Gastroesophageal sphincter (tissue), 4 donors: ENCODE measurements around the gene BMERB1. TPM values are rescaled to one million over a fixed set of nuclear protein-coding genes. Genes with fewer than 3 reads are reported as not detected.
A peak's percentile ranks its signal among the peaks of the same experiment; 100 is the strongest.
"Not testable (repeated sequence)": the region's sequence is repeated elsewhere in the genome, so short reads cannot be mapped to it uniquely, and the experiment has no call there.

Source experiments
- ATAC-seq: fragments of 150-250 bp; one replicate; pipeline ENCODE4 v1.9.1; 2016; ENCODE audit warnings: mild to moderate bottlenecking, moderate library complexity
- H3K27ac ChIP-seq, 4 donors: fragments of 200-600 bp; sonication (generic) in 3 of 4; 1 replicate in 3 of 4; 2 replicates in 1 of 4; pipeline ENCODE4 v1.5.1; 2016 to 2019
- H3K27me3 ChIP-seq: fragments of 200-600 bp; sonication (generic); one replicate; pipeline ENCODE4 v1.5.1; 2019
- H3K36me3 ChIP-seq, 2 donors: fragments of 200-600 bp; sonication (generic); one replicate each; pipeline ENCODE4 v1.5.1; 2019; ENCODE audit warnings: control low read depth in 1 of 2
- H3K4me1 ChIP-seq, 3 donors: fragments of 200-600 bp; sonication (generic); 1 replicate in 2 of 3; 2 replicates in 1 of 3; pipeline ENCODE4 v1.5.1; 2016 to 2019; ENCODE audit warnings: control low read depth in 2 of 3
- H3K4me3 ChIP-seq, 2 donors: fragments of 200-600 bp; sonication (generic); one replicate each; pipeline ENCODE4 v1.5.1; 2019; ENCODE audit warnings: mild to moderate bottlenecking in 1 of 2, moderate library complexity in 1 of 2
- H3K9me3 ChIP-seq, 3 donors: fragments of 200-600 bp; sonication (generic); one replicate each; pipeline ENCODE4 v1.5.1; 2017 to 2019; ENCODE audit warnings: control low read depth in 2 of 3
- EP300 ChIP-seq: sonication (generic); formaldehyde crosslinking; IDR thresholded peaks from one replicate; pipeline ENCODE4 v1.6.1; 2017; ENCODE audit warnings: antibody characterized with exemption, mild to moderate bottlenecking
- POLR2A ChIP-seq, 2 donors: fragments of 450-650 bp; IDR thresholded peaks; one replicate each; pipeline ENCODE4 v1.6.1; 2017; ENCODE audit warnings: antibody characterized with exemption in 2 of 2, mild to moderate bottlenecking in 2 of 2, moderate library complexity in 1 of 2
- POLR2AphosphoS5 ChIP-seq: sonication (generic); formaldehyde crosslinking; IDR thresholded peaks from one replicate; pipeline ENCODE4 v1.6.1; 2017; ENCODE audit warnings: antibody characterized with exemption
- WGBS, 2 donors: methylation state at CpG; one replicate each; pipeline ENCODE4 v1.1.5; 2018; ENCODE audit warnings: low coverage in 1 of 2; 5-methylcytosine and 5-hydroxymethylcytosine counted together
- total RNA-seq, 4 donors: library from RNA; depleted of rRNA; stranded (reverse); fragments of >200 nt; gene quantifications; one replicate each; pipeline ENCODE4 v1.1.0, GENCODE V29; 2016
- TF ChIP-seq, protein P1 (sequence below), 4 experiments: fragments of 200-600 bp in 2 of 4; fragments of 450-650 bp in 2 of 4; sonication (generic) in 1 of 4; IDR thresholded peaks; one replicate each; pipeline ENCODE4 v1.5.1; 2017 to 2019; ENCODE audit warnings: antibody characterized with exemption in 4 of 4, mild to moderate bottlenecking in 2 of 4, moderate library complexity in 2 of 4

Gene BMERB1
- total RNA-seq, 4 donors from 2014 or later = 84.5 to 135 (median 101) TPM

GRCh38 chr16:15542734-15543347 lies 108.5 kb downstream of the BMERB1 start:
- H3K36me3 ChIP-seq = no peaks in the 10 kb centered on the region
- peaks cover 0 to 9% (median 0%) of the 10 kb centered on the region in 3 donors for H3K9me3 ChIP-seq
- ATAC-seq = no peak
- WGBS, 2 donors = 90 to 100% methylated on average over 1 to 3 of the region's 6 CpGs
- no peaks in the 10 kb centered on the region for H3K27me3 ChIP-seq
- H3K4me3 ChIP-seq = no peak overlapping the region
- H3K27ac ChIP-seq = no peak overlapping the region
- no peak for TF ChIP-seq POLR2A (IDR thresholded peaks at IDR 0.05)
- TF ChIP-seq POLR2AphosphoS5 = no peak
- TF ChIP-seq, protein P1, sequence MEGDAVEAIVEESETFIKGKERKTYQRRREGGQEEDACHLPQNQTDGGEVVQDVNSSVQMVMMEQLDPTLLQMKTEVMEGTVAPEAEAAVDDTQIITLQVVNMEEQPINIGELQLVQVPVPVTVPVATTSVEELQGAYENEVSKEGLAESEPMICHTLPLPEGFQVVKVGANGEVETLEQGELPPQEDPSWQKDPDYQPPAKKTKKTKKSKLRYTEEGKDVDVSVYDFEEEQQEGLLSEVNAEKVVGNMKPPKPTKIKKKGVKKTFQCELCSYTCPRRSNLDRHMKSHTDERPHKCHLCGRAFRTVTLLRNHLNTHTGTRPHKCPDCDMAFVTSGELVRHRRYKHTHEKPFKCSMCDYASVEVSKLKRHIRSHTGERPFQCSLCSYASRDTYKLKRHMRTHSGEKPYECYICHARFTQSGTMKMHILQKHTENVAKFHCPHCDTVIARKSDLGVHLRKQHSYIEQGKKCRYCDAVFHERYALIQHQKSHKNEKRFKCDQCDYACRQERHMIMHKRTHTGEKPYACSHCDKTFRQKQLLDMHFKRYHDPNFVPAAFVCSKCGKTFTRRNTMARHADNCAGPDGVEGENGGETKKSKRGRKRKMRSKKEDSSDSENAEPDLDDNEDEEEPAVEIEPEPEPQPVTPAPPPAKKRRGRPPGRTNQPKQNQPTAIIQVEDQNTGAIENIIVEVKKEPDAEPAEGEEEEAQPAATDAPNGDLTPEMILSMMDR (IDR thresholded peaks at IDR 0.05) = no peak
- no peak for TF ChIP-seq EP300
- peaks cover 0 to 20% (median 0%) of the 10 kb centered on the region in 3 donors for H3K4me1 ChIP-seq

- Histone ChIP-seq H3K36me3 (no peaks in the 10 kb centered on the region), H3K4me1 (peaks cover 0 to 20% (median 0%) of the 10 kb centered on the region in 3 donors), H3K4me3 (no peak overlapping the region), H3K27me3 (no peaks in the 10 kb centered on the region), H3K27ac (peak overlapping the region in 2 of 4 donors; percentile 38 to 61), H3K9me3 (peaks cover 0 to 9% (median 0%) of the 10 kb centered on the region in 3 donors)
- WGBS, 2 donors = 54 to 58% methylated on average over 5 of the region's 5 CpGs
- no peak for ATAC-seq
- TF ChIP-seq POLR2A (IDR thresholded peaks at IDR 0.05) = no peak
Observed at GRCh38 chr16:15544405-15544804, 110.0 kb downstream of the BMERB1 start.

GRCh38 chr16:15545544-15545943 lies 111.2 kb downstream of the BMERB1 start:
- Histone ChIP-seq H3K4me3 (no peak overlapping the region), H3K9me3 (peaks cover 0 to 9% (median 0%) of the 10 kb centered on the region in 3 donors), H3K4me1 (peaks cover 0 to 27% (median 2%) of the 10 kb centered on the region in 3 donors), H3K36me3 (no peaks in the 10 kb centered on the region), H3K27ac (no peak overlapping the region), H3K27me3 (no peaks in the 10 kb centered on the region)
- WGBS, 2 donors = 100% methylated on average over 2 of the region's 2 CpGs
- TF ChIP-seq EP300 = no peak
- TF ChIP-seq, protein P1 (IDR thresholded peaks at IDR 0.05) = no peak
- no peak for ATAC-seq

- H3K9me3 ChIP-seq, H3K27ac ChIP-seq, H3K27me3 ChIP-seq, H3K36me3 ChIP-seq, ATAC-seq, H3K4me3 ChIP-seq: not testable (repeated sequence)
- WGBS, 2 donors = 100% methylated on average over 1 to 9 of the region's 13 CpGs
- H3K4me1 ChIP-seq = peaks cover 0 to 36% (median 4%) of the 10 kb centered on the region in 3 donors
Observed at GRCh38 chr16:15547072-15547767, 112.8 kb downstream of the BMERB1 start.

DNA sequence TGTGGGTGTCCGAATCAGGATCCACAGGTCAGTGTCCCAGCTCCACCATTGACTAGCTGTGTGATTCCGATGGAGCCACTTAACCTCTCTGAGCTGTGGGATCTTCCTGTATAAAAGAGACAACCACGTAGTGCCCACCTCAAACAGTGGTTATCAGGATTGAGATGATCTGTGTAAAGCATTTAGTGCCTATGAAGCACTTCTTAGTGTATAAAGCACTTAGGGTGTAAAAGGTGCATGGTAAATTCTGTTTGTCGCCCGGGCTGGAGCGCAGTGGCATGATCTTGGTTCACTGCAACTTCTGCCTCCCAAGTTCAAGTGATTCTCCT lies 113.3 kb downstream of the BMERB1 start:
- TF ChIP-seq POLR2AphosphoS5 = no peak
- no peak for TF ChIP-seq POLR2A (IDR thresholded peaks at IDR 0.05)
- TF ChIP-seq EP300 = no peak
- TF ChIP-seq, protein P1 (IDR thresholded peaks at IDR 0.05) = no peak
- no peak for ATAC-seq
- Histone ChIP-seq H3K4me3 (no peak overlapping the region), H3K9me3 (peaks cover 0 to 6% (median 0%) of the 10 kb centered on the region in 3 donors), H3K27me3 (no peaks in the 10 kb centered on the region), H3K36me3 (no peaks in the 10 kb centered on the region), H3K4me1 (peaks cover 0 to 38% (median 4%) of the 10 kb centered on the region in 3 donors), H3K27ac (no peak overlapping the region)
- WGBS, 2 donors = 97% methylated on average over 4 of the region's 6 CpGs; no CpG with 5 or more reads in 1 of the 2 donors

DNA sequence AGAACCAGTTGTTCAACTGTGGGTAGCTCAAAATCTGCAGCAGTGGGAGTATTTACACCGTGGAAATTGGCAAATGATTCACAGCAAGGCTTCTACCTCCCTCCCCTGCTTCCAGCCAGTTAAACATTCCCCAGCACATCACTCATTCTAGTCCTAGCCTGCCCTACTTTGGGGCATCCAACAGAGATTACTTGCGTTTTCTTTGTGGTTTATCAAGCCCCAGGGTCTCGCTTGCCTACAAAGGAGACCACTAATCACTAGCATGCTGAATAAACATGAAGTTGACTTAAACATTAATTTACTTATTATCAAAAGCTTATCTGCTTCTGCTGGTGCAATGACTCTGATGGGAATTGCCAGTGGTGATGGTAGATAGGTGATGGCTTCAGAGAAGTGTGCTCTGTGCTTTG lies 114.1 kb downstream of the BMERB1 start:
- 83 to 89% methylated on average over 2 to 3 of the region's 3 CpGs for WGBS, 2 donors
- no peaks in the 10 kb centered on the region for H3K36me3 ChIP-seq
- peaks cover 0 to 42% (median 4%) of the 10 kb centered on the region in 3 donors for H3K4me1 ChIP-seq
- H3K4me3 ChIP-seq = no peak overlapping the region
- H3K9me3 ChIP-seq = no peaks in the 10 kb centered on the region
- no peak for TF ChIP-seq POLR2AphosphoS5
- no peak for TF ChIP-seq EP300
- no peak for TF ChIP-seq POLR2A (IDR thresholded peaks at IDR 0.05)
- TF ChIP-seq, protein P1 (IDR thresholded peaks at IDR 0.05) = no peak
- H3K27me3 ChIP-seq = no peaks in the 10 kb centered on the region
- H3K27ac ChIP-seq = no peak overlapping the region
- no peak for ATAC-seq
